KMS-11 (cell line): ENCODE results near the gene ELFN1.

Experiments
- H2AFZ ChIP-seq: fragments of 200-600 bp; sonication (generic); 2 replicates; pipeline ENCODE4 v1.6.1; 2016; ENCODE audit warnings: antibody characterized with exemption, mixed run types, low read depth
- H3K27ac ChIP-seq: fragments of 200-600 bp; sonication (generic); 2 replicates; pipeline ENCODE4 v1.6.1; 2016; ENCODE audit warnings: mild to moderate bottlenecking, mixed run types
- H3K27me3 ChIP-seq: fragments of 200-600 bp; sonication (generic); 2 replicates; pipeline ENCODE4 v1.6.1; 2017; ENCODE audit warnings: mild to moderate bottlenecking, low read depth, mixed run types, moderate library complexity; ENCODE audit not compliant: insufficient read depth
- H3K36me3 ChIP-seq: fragments of 200-600 bp; sonication (generic); 2 replicates; pipeline ENCODE4 v1.6.1; 2017; ENCODE audit warnings: mild to moderate bottlenecking, mixed run types; ENCODE audit not compliant: insufficient read depth
- H3K4me1 ChIP-seq: fragments of 200-600 bp; sonication (generic); 2 replicates; pipeline ENCODE4 v1.6.1; 2016; ENCODE audit warnings: mild to moderate bottlenecking, low read depth, mixed run types; ENCODE audit not compliant: poor library complexity, severe bottlenecking
- H3K4me2 ChIP-seq: fragments of 200-600 bp; sonication (generic); 2 replicates; pipeline ENCODE4 v1.7.0; 2016; ENCODE audit warnings: mild to moderate bottlenecking, mixed run types
- H3K4me3 ChIP-seq: fragments of 200-600 bp; sonication (generic); IDR thresholded peaks from 2 replicates; pipeline ENCODE4 v1.6.1; 2017; ENCODE audit warnings: low read depth, low read length, mixed read lengths; ENCODE audit not compliant: insufficient read depth
- H3K79me2 ChIP-seq: fragments of 200-600 bp; sonication (generic); 2 replicates; pipeline ENCODE4 v1.6.1; 2016; ENCODE audit warnings: low read depth, mixed run types; ENCODE audit not compliant: insufficient read depth
- H3K9ac ChIP-seq: fragments of 200-600 bp; sonication (generic); 2 replicates; pipeline ENCODE4 v1.6.1; 2016; ENCODE audit warnings: mild to moderate bottlenecking, mixed run types
- H4K20me1 ChIP-seq: fragments of 200-600 bp; sonication (generic); 2 replicates; pipeline ENCODE4 v1.6.1; 2016; ENCODE audit warnings: mild to moderate bottlenecking, mixed run types; ENCODE audit not compliant: insufficient read depth
- CTCF ChIP-seq: fragments of 200-600 bp; sonication (generic); conservative IDR thresholded peaks from 2 replicates; pipeline ENCODE4 v1.6.1; 2017; ENCODE audit warnings: low read depth, mild to moderate bottlenecking, antibody characterized with exemption, low read length, moderate library complexity, mixed read lengths

ELFN1 gene

GRCh38 chr7:1733206-1733907 lies 63.3 kb downstream of the ELFN1 start:
- H3K27me3 ChIP-seq = peaks cover 94% of the 10 kb centered on the region
- no peaks in the 10 kb centered on the region for H3K79me2 ChIP-seq
- TF ChIP-seq CTCF = no peak
- no peak overlapping the region for H2AFZ ChIP-seq
- no peak overlapping the region for H3K27ac ChIP-seq
- no peak overlapping the region for H3K4me2 ChIP-seq
- no peaks in the 10 kb centered on the region for H3K4me1 ChIP-seq
- no peak overlapping the region for H3K4me3 ChIP-seq
- no peaks in the 10 kb centered on the region for H4K20me1 ChIP-seq
- no peaks in the 10 kb centered on the region for H3K36me3 ChIP-seq
- H3K9ac ChIP-seq = no peak overlapping the region

GRCh38 chr7:1733908-1734730 lies 64.0 kb downstream of the ELFN1 start:
- H3K9ac ChIP-seq = no peak overlapping the region
- no peak overlapping the region for H3K27ac ChIP-seq
- H3K79me2 ChIP-seq = no peaks in the 10 kb centered on the region
- peaks cover 94% of the 10 kb centered on the region for H3K27me3 ChIP-seq
- no peak for TF ChIP-seq CTCF
- H3K4me3 ChIP-seq = no peak overlapping the region
- H2AFZ ChIP-seq = no peak overlapping the region
- no peaks in the 10 kb centered on the region for H3K4me1 ChIP-seq
- H4K20me1 ChIP-seq = no peaks in the 10 kb centered on the region
- H3K36me3 ChIP-seq = no peaks in the 10 kb centered on the region
- no peak overlapping the region for H3K4me2 ChIP-seq

- Histone ChIP-seq H4K20me1 (no peaks in the 10 kb centered on the region), H3K36me3 (no peaks in the 10 kb centered on the region), H3K79me2 (no peaks in the 10 kb centered on the region), H3K4me1 (no peaks in the 10 kb centered on the region), H3K27ac (no peak overlapping the region), H3K4me2 (no peak overlapping the region), H3K27me3 (peaks cover 92% of the 10 kb centered on the region), H2AFZ (no peak overlapping the region), H3K9ac (no peak overlapping the region), H3K4me3 (no peak overlapping the region)
- TF ChIP-seq CTCF = no peak
Measured at GRCh38 chr7:1735262-1735661, 65.2 kb downstream of the ELFN1 start.

GRCh38 chr7:1735806-1736483 lies 65.9 kb downstream of the ELFN1 start:
- H3K4me2 ChIP-seq = no peak overlapping the region
- H3K27ac ChIP-seq = no peak overlapping the region
- no peaks in the 10 kb centered on the region for H3K4me1 ChIP-seq
- H3K36me3 ChIP-seq = no peaks in the 10 kb centered on the region
- H3K79me2 ChIP-seq = no peaks in the 10 kb centered on the region
- TF ChIP-seq CTCF = no peak
- H2AFZ ChIP-seq = no peak overlapping the region
- H3K9ac ChIP-seq = no peak overlapping the region
- H3K4me3 ChIP-seq = no peak overlapping the region
- no peaks in the 10 kb centered on the region for H4K20me1 ChIP-seq
- H3K27me3 ChIP-seq = peaks cover 88% of the 10 kb centered on the region
